ENCODE results near the gene FOXE3.
"Not testable (repeated sequence)": the region's sequence is repeated elsewhere in the genome, so short reads cannot be mapped to it uniquely, and the experiment has no call there.

Gene FOXE3

GRCh38 chr1:47444562-47445465, 28.7 kb downstream of the FOXE3 start:
- in situ Hi-C loops (cut with MboI; ENCODE audit: low sequenced_read_pairs): no loop called here

DNA sequence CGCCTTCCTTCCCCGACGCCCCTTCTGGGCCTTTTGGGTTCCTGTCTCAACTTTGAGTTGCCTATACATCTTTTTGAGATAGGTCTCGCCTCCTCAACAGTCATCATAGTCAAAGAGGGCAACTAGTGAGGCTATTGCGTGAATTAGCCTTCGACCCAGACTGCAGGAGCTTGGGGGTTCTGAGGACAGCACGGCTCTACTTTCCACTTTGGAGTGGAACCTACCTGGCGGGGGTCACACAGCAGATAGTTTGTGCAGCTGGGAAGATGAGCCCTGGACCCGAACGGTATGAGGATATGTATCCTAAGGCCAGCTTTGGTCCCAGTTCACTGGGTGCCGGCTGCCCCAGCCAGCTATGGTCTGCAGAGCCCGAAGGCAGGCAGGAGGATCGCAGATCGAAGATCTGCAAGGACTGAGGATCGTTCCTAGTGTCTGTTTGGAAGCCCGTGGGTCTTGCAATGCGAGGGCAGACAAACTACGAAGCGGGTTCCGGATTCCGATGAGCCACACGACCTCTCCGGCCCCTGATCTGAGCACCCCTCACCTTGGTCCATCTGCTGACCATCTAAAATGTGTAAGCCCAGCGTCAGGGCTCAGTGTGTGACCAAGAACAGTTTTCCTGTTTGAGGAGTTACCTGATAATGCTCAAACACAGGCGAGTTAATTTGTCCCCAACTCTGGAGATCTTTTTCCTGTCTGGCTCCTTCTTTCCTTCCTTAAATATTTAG, 29.9 kb downstream of the FOXE3 start:
- in situ Hi-C loops (cut with MboI; ENCODE audit: low sequenced_read_pairs): no loop called here

DNA sequence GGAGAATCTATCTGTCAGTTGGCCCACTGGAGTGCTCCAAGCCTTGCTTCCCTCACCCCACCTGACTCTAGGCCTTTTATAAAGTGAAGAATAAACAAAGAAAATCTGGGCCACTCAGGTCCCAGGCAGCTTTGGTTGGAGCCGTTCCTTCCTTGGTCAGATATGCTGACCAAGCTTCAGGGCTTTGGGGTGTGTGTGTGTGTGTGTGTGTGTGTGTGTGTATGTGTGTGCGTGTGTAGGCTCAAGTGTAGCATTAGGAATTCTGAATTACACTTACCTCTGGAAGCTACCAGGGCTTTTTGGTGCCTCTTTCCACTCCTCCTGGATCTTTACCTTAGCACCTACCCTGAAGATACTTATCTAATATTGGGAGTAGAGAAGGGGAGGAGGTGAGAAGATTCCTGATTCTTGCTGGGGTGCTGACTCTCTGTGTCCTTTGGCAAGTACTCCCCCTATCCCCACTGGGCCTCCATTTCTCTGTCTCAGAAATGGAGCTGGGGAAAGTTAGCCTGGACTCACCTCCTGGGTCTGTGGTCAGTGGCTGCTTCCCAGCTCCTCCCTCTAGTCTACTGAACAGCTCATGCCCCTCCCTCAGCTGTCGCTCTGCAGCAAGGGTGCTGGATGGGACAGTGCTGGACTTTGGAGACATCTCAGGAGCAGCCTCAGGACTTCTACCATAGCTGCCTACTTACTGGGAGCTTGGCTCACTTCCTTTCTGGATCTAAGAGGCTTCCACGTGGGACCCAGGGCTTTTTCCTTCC, 32.6 kb downstream of the FOXE3 start:
- in situ Hi-C loops (cut with MboI; ENCODE audit: low sequenced_read_pairs): no loop called here

DNA sequence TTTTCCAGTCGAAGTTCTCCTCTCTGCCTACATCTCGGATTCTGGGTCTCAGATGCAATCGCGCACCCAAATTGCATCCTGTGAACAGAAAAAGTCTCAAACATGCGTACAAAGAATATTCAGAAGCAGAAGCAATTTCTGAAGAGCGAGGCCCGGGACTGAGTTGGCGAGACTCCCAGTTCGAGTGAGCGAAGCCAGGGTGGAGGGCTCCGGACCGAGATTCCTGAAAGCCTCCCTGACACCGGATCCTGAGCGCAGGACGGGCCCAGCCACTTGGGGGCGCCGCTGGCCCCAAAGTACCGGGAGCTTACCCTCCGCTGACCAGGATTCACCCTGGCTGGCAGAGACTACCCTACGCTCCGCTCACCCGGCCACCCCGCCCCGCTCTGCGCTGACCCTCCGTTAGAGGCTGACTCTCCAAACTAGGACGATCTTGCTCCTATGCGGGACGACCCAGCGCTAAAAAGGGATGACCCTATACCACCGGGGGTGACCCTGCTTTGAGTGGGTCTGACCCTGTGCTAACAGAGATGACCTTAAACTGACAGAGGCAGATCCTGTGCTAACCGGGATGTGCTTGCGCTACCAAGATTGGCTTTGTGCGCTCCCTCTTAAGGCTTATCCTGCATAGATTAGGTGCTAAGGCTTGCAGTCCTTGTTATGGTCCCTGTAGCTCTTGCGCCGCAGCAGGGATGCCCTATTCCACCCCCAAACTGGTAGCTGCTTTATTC, 33.9 kb downstream of the FOXE3 start:
- in situ Hi-C loops (cut with MboI; ENCODE audit: low sequenced_read_pairs): no loop called here

DNA sequence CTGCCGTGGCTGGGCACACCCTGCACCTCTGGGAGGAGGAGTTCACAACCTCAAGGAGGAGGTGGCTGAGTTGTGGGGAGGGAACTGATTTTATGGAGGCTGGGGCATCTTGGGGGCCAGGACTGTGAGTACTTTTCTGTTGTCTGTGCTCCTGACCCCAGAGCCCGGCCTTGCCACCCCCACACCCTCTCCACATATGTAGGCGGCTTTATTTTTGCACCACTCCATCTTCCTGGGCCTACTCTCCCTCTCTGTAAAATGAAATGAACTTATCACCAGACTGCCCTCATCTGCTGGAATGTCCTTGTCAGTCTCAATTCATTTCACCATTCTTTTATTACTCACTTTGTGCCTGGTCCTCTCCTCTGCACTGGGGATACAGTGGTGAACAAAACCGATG, 34.5 kb downstream of the FOXE3 start:
- in situ Hi-C loops (cut with MboI; ENCODE audit: low sequenced_read_pairs): no loop called here

DNA sequence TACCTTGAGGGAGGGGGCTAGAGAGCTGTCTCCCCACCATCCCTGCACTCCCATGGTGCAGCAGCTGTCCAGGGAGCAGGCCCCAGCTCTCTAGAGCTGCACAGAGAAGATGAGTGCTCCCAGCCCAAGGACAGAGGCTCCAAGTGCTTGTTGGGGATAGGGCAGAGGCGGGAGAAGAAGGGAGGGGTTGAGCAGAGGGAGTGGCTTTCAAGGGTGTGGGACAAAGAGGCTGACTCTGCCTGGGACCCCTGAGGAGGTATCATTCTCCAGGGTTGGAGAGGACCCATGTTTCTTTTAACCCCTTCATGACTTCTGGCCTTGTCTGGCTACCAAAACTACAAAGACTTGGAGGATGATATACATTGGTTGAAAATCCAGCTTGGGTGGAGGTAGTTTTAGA, 36.3 kb downstream of the FOXE3 start:
- in situ Hi-C loops (cut with MboI; ENCODE audit: low sequenced_read_pairs): no loop called here

DNA sequence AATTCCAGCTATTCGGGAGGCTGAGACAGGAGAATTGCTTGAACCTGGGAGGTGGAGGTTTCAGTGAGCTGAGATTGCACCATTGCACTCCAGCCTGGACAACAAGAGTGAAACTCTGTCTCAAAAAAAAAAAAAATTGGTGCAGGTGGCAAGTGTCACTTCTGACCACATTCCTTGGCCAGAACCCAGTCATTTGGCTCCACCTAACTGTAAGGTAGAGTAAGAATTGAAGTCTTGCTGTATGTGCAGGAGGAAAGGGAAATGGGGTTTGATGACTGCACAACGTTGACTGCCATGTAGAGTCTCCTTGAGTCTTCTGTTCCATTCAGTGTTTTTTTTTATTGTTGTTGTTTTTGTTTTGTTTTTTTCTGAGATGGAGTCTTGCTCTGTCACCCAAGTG, 37.8 kb downstream of the FOXE3 start:
- in situ Hi-C loops (cut with MboI; ENCODE audit: low sequenced_read_pairs): not testable (repeated sequence)

DNA sequence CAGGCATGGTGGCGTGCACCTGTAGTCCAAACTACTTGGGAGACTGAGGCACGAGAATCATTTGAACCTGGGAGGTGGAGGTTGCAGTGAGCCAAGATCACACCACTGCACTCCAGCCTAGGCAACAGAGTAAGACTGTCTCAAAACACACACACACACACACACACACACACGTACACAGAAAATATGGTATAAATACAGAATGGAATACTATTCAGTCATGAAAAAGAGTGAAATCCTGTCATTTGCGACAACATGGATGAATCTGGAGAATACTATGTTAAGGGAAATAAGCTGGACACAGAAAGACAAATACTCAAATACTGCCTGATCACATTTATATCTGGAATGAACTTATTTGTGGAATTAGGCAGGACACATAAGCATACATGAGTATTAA, 40.2 kb downstream of the FOXE3 start:
- in situ Hi-C loops (cut with MboI; ENCODE audit: low sequenced_read_pairs): no loop called here

DNA sequence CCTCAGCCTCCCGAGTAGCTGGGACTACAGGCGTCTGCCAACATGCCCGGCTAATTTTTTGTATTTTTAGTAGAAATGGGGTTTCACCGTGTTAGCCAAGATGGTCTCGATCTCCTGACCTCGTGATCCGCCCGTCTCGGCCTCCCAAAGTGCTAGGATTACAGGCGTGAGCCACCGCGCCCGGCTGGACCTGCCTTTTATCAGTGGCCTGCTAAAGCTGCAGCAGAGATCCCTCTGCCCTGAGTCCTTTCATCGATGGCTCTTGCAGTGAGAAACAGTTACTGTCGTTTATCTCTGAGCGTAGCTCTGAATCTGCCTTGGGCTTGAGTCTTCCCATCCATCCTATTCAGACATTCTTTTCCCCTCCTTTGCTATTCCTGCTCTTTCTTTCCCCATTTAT, 41.5 kb downstream of the FOXE3 start:
- in situ Hi-C loops (cut with MboI; ENCODE audit: low sequenced_read_pairs): not testable (repeated sequence)

- in situ Hi-C loops (cut with MboI; ENCODE audit: low sequenced_read_pairs): no loop called here
Observed at GRCh38 chr1:47459253-47459788, 43.2 kb downstream of the FOXE3 start.

- in situ Hi-C loops (cut with MboI; ENCODE audit: low sequenced_read_pairs): no loop called here
Observed at GRCh38 chr1:47460040-47460439, 44.0 kb downstream of the FOXE3 start.

DNA sequence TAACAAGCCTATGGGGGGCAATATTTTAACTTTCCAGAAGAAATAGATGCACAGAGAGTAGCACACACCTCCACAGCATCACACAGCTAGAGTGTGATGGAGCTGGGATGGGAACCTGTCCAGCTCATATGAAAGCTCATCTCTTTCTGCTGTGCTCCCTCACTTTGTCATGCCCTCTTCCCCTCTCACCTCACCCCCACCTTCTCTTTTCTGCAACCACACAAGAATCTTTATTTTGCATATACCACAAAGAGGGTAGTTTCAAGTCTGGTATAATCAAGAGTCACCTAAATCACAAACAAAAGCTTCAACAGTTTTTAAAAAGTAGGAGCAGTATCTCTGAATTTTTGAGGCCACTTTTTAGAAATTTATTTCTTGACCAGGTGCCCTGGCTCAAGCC, 44.4 kb downstream of the FOXE3 start:
- in situ Hi-C loops (cut with MboI; ENCODE audit: low sequenced_read_pairs): no loop called here

- in situ Hi-C loops (cut with MboI; ENCODE audit: low sequenced_read_pairs): no loop called here
Observed at GRCh38 chr1:47465605-47466004, 49.5 kb downstream of the FOXE3 start.

All from HL-60/S4 treated with phorbol 12-myristate 13-acetate at 8.2 ng/mL for 4 days and 3 days (cell line).